Fibroblast of pulmonary artery (primary cell): ENCODE measurements around the gene PAQR8.

Source experiments
- DNase-seq: peaks from one replicate; pipeline ENCODE4 v3.0.0-alpha.2; 2010; ENCODE audit warnings: low read depth
- H3K4me3 ChIP-seq: replicated peaks from 2 replicates; pipeline ENCODE4 v1.5.1; 2011; ENCODE audit warnings: low read depth, mild to moderate bottlenecking, control low read depth, low read length, moderate library complexity
- CTCF ChIP-seq: IDR thresholded peaks from 2 replicates; pipeline ENCODE4 v1.5.1; 2011; ENCODE audit warnings: mild to moderate bottlenecking, control low read depth, low read length, inconsistent platforms; ENCODE audit errors: missing control alignments

The PAQR8 gene

GRCh38 chr6:52405243-52405642 lies 43.3 kb downstream of the PAQR8 start:
- DNase-seq: no peak
- H3K4me3 ChIP-seq: no peak overlapping the region
- TF ChIP-seq CTCF: no peak

- DNase-seq: peak; percentile 73
- TF ChIP-seq CTCF: peak; percentile 62
- H3K4me3 ChIP-seq: no peak overlapping the region
Observed at GRCh38 chr6:52407467-52407866, 45.5 kb downstream of the PAQR8 start.

- H3K4me3 ChIP-seq: no peak overlapping the region
- TF ChIP-seq CTCF: no peak
- peak; percentile 49 for DNase-seq
Observed at GRCh38 chr6:52409499-52409898, 47.5 kb downstream of the PAQR8 start.

GRCh38 chr6:52410979-52411378 lies 49.0 kb downstream of the PAQR8 start:
- no peak overlapping the region for H3K4me3 ChIP-seq
- DNase-seq: no peak
- TF ChIP-seq CTCF: no peak

- H3K4me3 ChIP-seq: no peak overlapping the region
- TF ChIP-seq CTCF: no peak
- no peak for DNase-seq
Observed at GRCh38 chr6:52411911-52412310, 50.0 kb downstream of the PAQR8 start.

- TF ChIP-seq CTCF: no peak
- H3K4me3 ChIP-seq: no peak overlapping the region
- no peak for DNase-seq
Observed at GRCh38 chr6:52415333-52415732, 53.4 kb downstream of the PAQR8 start.

- peak; percentile 29 for DNase-seq
- H3K4me3 ChIP-seq: no peak overlapping the region
- TF ChIP-seq CTCF: no peak
Observed at GRCh38 chr6:52415917-52416628, 54.1 kb downstream of the PAQR8 start.
